Lung (tissue), 12 donors: ENCODE results near the gene CDCA4. TPM values are rescaled to one million over a fixed set of nuclear protein-coding genes. Genes with fewer than 3 reads are reported as not detected.

Experiments
- ATAC-seq: fragments of 200-7000 bp; cut with Tn5 transposase; one replicate; pipeline ENCODE4 v1.9.1; 2020; ENCODE audit warnings: moderate number of reproducible peaks; ENCODE audit not compliant: insufficient read depth, low FRiP score
- DNase-seq, 3 donors: peaks; one replicate each; pipeline ENCODE4 v3.0.0-alpha.2; 2013 to 2017
- H3K27ac ChIP-seq, 2 donors: one replicate each; pipeline ENCODE4 v1.5.1; 2013; ENCODE audit warnings: mild to moderate bottlenecking in 2 of 2, moderate library complexity in 2 of 2, control low read depth in 1 of 2, inconsistent platforms in 1 of 2, low read depth in 1 of 2, low read length in 1 of 2
- H3K27me3 ChIP-seq, 3 donors: one replicate each; pipeline ENCODE4 v1.5.1; 2013; ENCODE audit warnings: low read length in 2 of 3; ENCODE audit not compliant: control insufficient read depth in 3 of 3, insufficient read depth in 3 of 3
- H3K36me3 ChIP-seq, 4 donors: one replicate each; pipeline ENCODE4 v1.5.1; 2013; ENCODE audit warnings: low read length in 4 of 4, mild to moderate bottlenecking in 1 of 4, moderate library complexity in 1 of 4; ENCODE audit not compliant: control insufficient read depth in 4 of 4, insufficient read depth in 4 of 4
- H3K4me1 ChIP-seq, 5 donors: one replicate each; pipeline ENCODE4 v1.5.1; 2013; ENCODE audit warnings: low read length in 5 of 5, mild to moderate bottlenecking in 2 of 5, moderate library complexity in 1 of 5; ENCODE audit not compliant: control insufficient read depth in 5 of 5, insufficient read depth in 5 of 5
- H3K4me3 ChIP-seq: one replicate; pipeline ENCODE4 v1.5.1; 2013; ENCODE audit warnings: mild to moderate bottlenecking, control low read depth, moderate library complexity
- H3K9ac ChIP-seq, 2 donors: one replicate each; pipeline ENCODE4 v1.5.1; 2013; ENCODE audit warnings: low read length in 2 of 2, control low read depth in 1 of 2; ENCODE audit not compliant: insufficient read depth in 1 of 2
- H3K9me3 ChIP-seq, 4 donors: one replicate each; pipeline ENCODE4 v1.5.1; 2013; ENCODE audit warnings: low read length in 3 of 4, mild to moderate bottlenecking in 1 of 4, moderate library complexity in 1 of 4; ENCODE audit not compliant: control insufficient read depth in 4 of 4, insufficient read depth in 3 of 4
- CTCF ChIP-seq: IDR thresholded peaks from 2 replicates; pipeline ENCODE4 v1.5.1; 2012; ENCODE audit warnings: mild to moderate bottlenecking; ENCODE audit errors: control extremely low read depth, extremely low read depth
- WGBS, 2 donors: extraction: QIAGEN DNeasy Blood & Tissue Kit; methylation state at CpG; one replicate each; pipeline ENCODE4 v1.1.7; 2013; 5-methylcytosine and 5-hydroxymethylcytosine counted together
- polyA plus RNA-seq, 2 donors: library from polyadenylated mRNA; stranded (reverse); fragments of 200-250 nt; gene quantifications; one replicate each; pipeline ENCODE4 v1.2.1, GENCODE V29; 2013
- total RNA-seq, 2 donors: library from RNA; depleted of rRNA in 1 of 2; stranded (reverse); fragments of >200 nt in 1 of 2; gene quantifications; one replicate each; pipeline ENCODE4 v1.2.1, GENCODE V29; 2014 to 2021
- donor health status: control.
- donor health status: control.
- donor health status: Bipolar disorder and iron deficiency.
- donor health status: healthy.
- donor health status: DM: yes; HTN: yes; CAD: no.

Gene CDCA4
- total and polyA plus RNA-seq, 4 donors = 7.5 to 9.8 (median 8.2) TPM

GRCh38 chr14:104994978-104995377 lies 25.9 kb downstream of the CDCA4 start:
- no peak overlapping the region for H3K4me3 ChIP-seq
- WGBS, 2 donors = 83 to 90% methylated on average over 6 of the region's 6 CpGs
- peaks cover 0 to 17% (median 3%) of the 10 kb centered on the region in 4 donors for H3K36me3 ChIP-seq
- no peak overlapping the region for H3K27ac ChIP-seq
- H3K9ac ChIP-seq = no peak overlapping the region
- DNase-seq (no peak), ATAC-seq (no peak)
- peaks cover 0 to 5% (median 0%) of the 10 kb centered on the region in 4 donors for H3K9me3 ChIP-seq
- no peak for TF ChIP-seq CTCF
- no peaks in the 10 kb centered on the region for H3K27me3 ChIP-seq
- no peaks in the 10 kb centered on the region for H3K4me1 ChIP-seq

- ATAC-seq = no peak
- Histone ChIP-seq H3K9me3 (peaks cover 0 to 3% (median 0%) of the 10 kb centered on the region in 4 donors), H3K4me1 (no peaks in the 10 kb centered on the region), H3K27ac (no peak overlapping the region), H3K4me3 (no peak overlapping the region), H3K9ac (no peak overlapping the region), H3K36me3 (peaks cover 0 to 17% (median 3%) of the 10 kb centered on the region in 4 donors), H3K27me3 (no peaks in the 10 kb centered on the region)
- 71 to 81% methylated on average over 22 of the region's 22 CpGs for WGBS, 2 donors
- no peak for DNase-seq
- TF ChIP-seq CTCF = no peak
Measured at GRCh38 chr14:104993808-104994591, 26.9 kb downstream of the CDCA4 start.

GRCh38 chr14:104993306-104993705 lies 27.6 kb downstream of the CDCA4 start:
- 94 to 96% methylated on average over 12 of the region's 12 CpGs for WGBS, 2 donors
- Histone ChIP-seq H3K9ac (no peak overlapping the region), H3K27me3 (no peaks in the 10 kb centered on the region), H3K4me3 (no peak overlapping the region), H3K9me3 (peaks cover 0 to 3% (median 0%) of the 10 kb centered on the region in 4 donors), H3K4me1 (no peaks in the 10 kb centered on the region), H3K27ac (no peak overlapping the region), H3K36me3 (peaks cover 0 to 17% (median 4%) of the 10 kb centered on the region in 4 donors)
- no peak for TF ChIP-seq CTCF
- ATAC-seq (no peak), DNase-seq (no peak)

- peaks cover 0 to 3% (median 0%) of the 10 kb centered on the region in 4 donors for H3K9me3 ChIP-seq
- H3K27me3 ChIP-seq = no peaks in the 10 kb centered on the region
- H3K36me3 ChIP-seq = peaks cover 0 to 17% (median 4%) of the 10 kb centered on the region in 4 donors
- no peak overlapping the region for H3K27ac ChIP-seq
- H3K4me1 ChIP-seq = no peaks in the 10 kb centered on the region
- DNase-seq = no peak
- no peak overlapping the region for H3K9ac ChIP-seq
- WGBS, 2 donors = 93 to 98% methylated on average over 11 of the region's 11 CpGs
- H3K4me3 ChIP-seq = no peak overlapping the region
- TF ChIP-seq CTCF = no peak
- ATAC-seq = no peak
Measured at GRCh38 chr14:104992501-104992900, 28.4 kb downstream of the CDCA4 start.
